Peyer's patch (tissue), 4 donors: ENCODE results near the gene UBAP1.

ENCODE experiments used
- POLR2A ChIP-seq, 2 donors: fragments of 450-650 bp; IDR thresholded peaks; one replicate each; pipeline ENCODE4 v1.5.1; 2017; ENCODE audit warnings: antibody characterized with exemption in 2 of 2, mild to moderate bottlenecking in 2 of 2, moderate library complexity in 2 of 2
- TF ChIP-seq, protein P1 (sequence below), 6 experiments: fragments of 450-650 bp in 4 of 6; fragments of 200-600 bp in 2 of 6; sonication (generic) in 1 of 6; IDR thresholded peaks; one replicate each; pipeline ENCODE4 v1.5.1; 2017 to 2019; ENCODE audit warnings: antibody characterized with exemption in 6 of 6, mild to moderate bottlenecking in 3 of 6, moderate library complexity in 1 of 6

DNA sequence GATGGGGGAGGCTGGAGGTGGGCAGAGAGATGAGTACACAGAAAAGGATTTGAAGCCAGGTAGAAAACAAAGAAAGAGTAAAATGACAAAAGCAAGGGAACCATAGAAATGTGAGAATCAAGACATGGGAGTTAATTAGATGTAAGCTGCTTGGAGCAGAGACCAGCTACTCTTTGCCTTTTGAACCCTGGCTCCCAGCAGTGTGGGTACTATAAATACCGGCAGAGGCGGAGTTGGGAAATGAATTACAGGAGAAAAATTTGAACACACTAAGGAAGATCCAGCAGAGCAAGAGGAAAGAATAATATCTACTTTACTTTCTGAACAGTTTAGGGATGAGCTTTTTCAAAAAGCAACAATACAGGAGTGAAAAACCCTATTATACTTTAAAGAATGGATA is 113.7 kb downstream of the UBAP1 start:
- TF ChIP-seq, protein P1, sequence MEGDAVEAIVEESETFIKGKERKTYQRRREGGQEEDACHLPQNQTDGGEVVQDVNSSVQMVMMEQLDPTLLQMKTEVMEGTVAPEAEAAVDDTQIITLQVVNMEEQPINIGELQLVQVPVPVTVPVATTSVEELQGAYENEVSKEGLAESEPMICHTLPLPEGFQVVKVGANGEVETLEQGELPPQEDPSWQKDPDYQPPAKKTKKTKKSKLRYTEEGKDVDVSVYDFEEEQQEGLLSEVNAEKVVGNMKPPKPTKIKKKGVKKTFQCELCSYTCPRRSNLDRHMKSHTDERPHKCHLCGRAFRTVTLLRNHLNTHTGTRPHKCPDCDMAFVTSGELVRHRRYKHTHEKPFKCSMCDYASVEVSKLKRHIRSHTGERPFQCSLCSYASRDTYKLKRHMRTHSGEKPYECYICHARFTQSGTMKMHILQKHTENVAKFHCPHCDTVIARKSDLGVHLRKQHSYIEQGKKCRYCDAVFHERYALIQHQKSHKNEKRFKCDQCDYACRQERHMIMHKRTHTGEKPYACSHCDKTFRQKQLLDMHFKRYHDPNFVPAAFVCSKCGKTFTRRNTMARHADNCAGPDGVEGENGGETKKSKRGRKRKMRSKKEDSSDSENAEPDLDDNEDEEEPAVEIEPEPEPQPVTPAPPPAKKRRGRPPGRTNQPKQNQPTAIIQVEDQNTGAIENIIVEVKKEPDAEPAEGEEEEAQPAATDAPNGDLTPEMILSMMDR (IDR thresholded peaks at IDR 0.05): no peak
- TF ChIP-seq POLR2A (IDR thresholded peaks at IDR 0.05): no peak
